Calu3 (cell line): Measurements from ENCODE around the gene PDE9A. TPM values are rescaled to one million over a fixed set of nuclear protein-coding genes. Genes with fewer than 3 reads are reported as not detected.

Experiments
- BruUV-seq: library from RNA; stranded (reverse); fragments of 400-500 nt; replicated peaks from 2 replicates; lab custom pipeline; 2021; lab: Mats Ljungman, UMichigan
- CTCF ChIA-PET: fragments of 300-600 bp; sonication (Branson Sonifier 250); formaldehyde crosslinking; loops from one replicate; lab custom pipeline; 2022; ENCODE audit warnings: antibody characterized with exemption; lab: Charles Lee
- DNase-seq: peaks from one replicate; pipeline ENCODE4 v3.0.0; 2022
- H3K27ac Mint-ChIP-seq: one replicate; pipeline ENCODE4 v1.8.0; 2022; ENCODE audit warnings: mixed read lengths; ENCODE audit not compliant: unreplicated experiment
- H3K27me3 Mint-ChIP-seq: one replicate; pipeline ENCODE4 v1.8.0; 2022; ENCODE audit warnings: mixed read lengths; ENCODE audit not compliant: unreplicated experiment
- H3K36me3 Mint-ChIP-seq: one replicate; pipeline ENCODE4 v1.8.0; 2022; ENCODE audit warnings: mild to moderate bottlenecking, moderate library complexity, mixed read lengths; ENCODE audit not compliant: insufficient read depth, unreplicated experiment
- H3K4me1 Mint-ChIP-seq: one replicate; pipeline ENCODE4 v1.8.0; 2022; ENCODE audit warnings: mild to moderate bottlenecking, low read depth, mixed read lengths; ENCODE audit not compliant: unreplicated experiment
- H3K4me3 Mint-ChIP-seq: one replicate; pipeline ENCODE4 v1.8.0; 2022; ENCODE audit warnings: mild to moderate bottlenecking, low read depth, moderate library complexity, mixed read lengths; ENCODE audit not compliant: unreplicated experiment
- H3K9me3 Mint-ChIP-seq: one replicate; pipeline ENCODE4 v1.8.0; 2022; ENCODE audit warnings: low read depth, mixed read lengths; ENCODE audit not compliant: unreplicated experiment
- CTCF ChIP-seq: fragments of 200-600 bp; IDR thresholded peaks from one replicate; pipeline ENCODE4 v1.8.0; 2022; ENCODE audit warnings: antibody characterized with exemption; ENCODE audit not compliant: unreplicated experiment
- intact Hi-C: fragments of 100-400 bp; cut with micrococcal nuclease; formaldehyde crosslinking; loops from one replicate; pipeline ENCODE4 v1.10.0; 2022; ENCODE audit not compliant: unreplicated experiment
- total RNA-seq: library from RNA; stranded (reverse); gene quantifications from 2 replicates; pipeline ENCODE4 v1.2.3, GENCODE V29; 2022

PDE9A gene
- total RNA-seq, 1 experiment from 2014 or later, result 10.9 TPM

- no peaks in the 10 kb centered on the region for H3K36me3 Mint-ChIP-seq
- no peak for TF ChIP-seq CTCF
- no peaks in the 10 kb centered on the region for H3K9me3 Mint-ChIP-seq
- no peaks in the 10 kb centered on the region for H3K27me3 Mint-ChIP-seq
- intact Hi-C loops, result no loop called here
- no peak overlapping the region for H3K4me3 Mint-ChIP-seq
- DNase-seq, result no peak
- CTCF ChIA-PET, result no interaction called here
- no TSS peak for BruUV-seq
- H3K27ac Mint-ChIP-seq, result no peak overlapping the region
- no peaks in the 10 kb centered on the region for H3K4me1 Mint-ChIP-seq
Observed at GRCh38 chr21:42748620-42749176, 95.3 kb downstream of the PDE9A start.

- no peaks in the 10 kb centered on the region for H3K9me3 Mint-ChIP-seq
- H3K4me1 Mint-ChIP-seq, result no peaks in the 10 kb centered on the region
- H3K36me3 Mint-ChIP-seq, result no peaks in the 10 kb centered on the region
- H3K27me3 Mint-ChIP-seq, result no peaks in the 10 kb centered on the region
- BruUV-seq, result no TSS peak
- TF ChIP-seq CTCF, result no peak
- no peak overlapping the region for H3K27ac Mint-ChIP-seq
- CTCF ChIA-PET, result no interaction called here
- no peak for DNase-seq
- H3K4me3 Mint-ChIP-seq, result no peak overlapping the region
- intact Hi-C loops, result no loop called here
Observed at GRCh38 chr21:42750737-42751530, 97.5 kb downstream of the PDE9A start.

DNA sequence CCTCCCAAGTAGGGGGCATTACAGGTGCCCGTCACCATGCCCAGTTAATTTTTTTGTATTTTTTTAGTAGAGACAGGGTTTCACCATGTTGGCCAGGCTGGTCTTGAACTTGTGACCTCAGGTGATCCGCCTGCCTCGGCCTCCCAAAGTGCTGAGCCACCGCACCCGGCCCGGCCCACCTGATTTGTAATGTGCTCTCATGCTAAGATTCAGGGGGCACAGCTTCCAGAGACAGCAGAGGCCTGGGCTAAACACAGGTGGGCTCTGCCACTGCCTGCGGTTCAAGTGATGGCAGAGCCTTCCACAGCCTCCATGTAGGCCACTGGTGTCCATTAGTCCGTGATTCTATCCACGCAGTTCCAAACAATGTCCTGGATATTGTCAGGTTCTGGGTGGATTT lies 98.4 kb downstream of the PDE9A start:
- BruUV-seq, result no TSS peak
- no peak for TF ChIP-seq CTCF
- intact Hi-C loops, result no loop called here
- CTCF ChIA-PET, result no interaction called here
- H3K4me3 Mint-ChIP-seq, result no peak overlapping the region
- no peak overlapping the region for H3K27ac Mint-ChIP-seq
- H3K36me3 Mint-ChIP-seq, result no peaks in the 10 kb centered on the region
- no peaks in the 10 kb centered on the region for H3K9me3 Mint-ChIP-seq
- no peaks in the 10 kb centered on the region for H3K4me1 Mint-ChIP-seq
- H3K27me3 Mint-ChIP-seq, result no peaks in the 10 kb centered on the region
- DNase-seq, result no peak

DNA sequence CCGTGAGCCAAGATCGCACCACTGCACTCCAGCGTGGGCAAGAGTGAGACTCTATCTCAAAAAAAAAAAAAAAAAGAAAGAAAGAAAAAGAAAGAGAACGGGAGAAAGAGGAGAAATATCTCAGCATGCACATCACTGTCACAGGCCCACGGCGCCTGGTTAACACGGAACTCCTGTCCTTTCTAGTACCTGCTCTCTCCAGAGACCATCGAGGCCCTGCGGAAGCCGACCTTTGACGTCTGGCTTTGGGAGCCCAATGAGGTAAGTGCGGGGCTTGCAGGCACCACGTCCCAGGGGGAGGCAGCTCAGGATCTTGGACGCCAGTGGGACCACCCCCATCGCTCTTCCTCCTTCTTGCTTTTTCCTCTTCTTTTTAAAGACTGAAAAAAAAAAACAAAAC lies 100.4 kb downstream of the PDE9A start:
- H3K27me3 Mint-ChIP-seq, result no peaks in the 10 kb centered on the region
- no peak overlapping the region for H3K27ac Mint-ChIP-seq
- no peak for TF ChIP-seq CTCF
- H3K9me3 Mint-ChIP-seq, result no peaks in the 10 kb centered on the region
- CTCF ChIA-PET, result interaction anchor here (0.6 to 0.7 kb wide), 2 partner anchors 40 to 667 kb away, joined by 4 read pairs; no protein-coding TSS in a partner anchor
- no peak for DNase-seq
- intact Hi-C loops, result no loop called here
- no peak overlapping the region for H3K4me3 Mint-ChIP-seq
- peaks cover under 1% of the 10 kb centered on the region for H3K36me3 Mint-ChIP-seq
- H3K4me1 Mint-ChIP-seq, result no peaks in the 10 kb centered on the region
- BruUV-seq, result no TSS peak
